Activated CD8-positive, alpha-beta T cell treated with anti-CD3 and anti-CD28 coated beads for 36 hours (primary cell): ENCODE data around the gene KCNK7. TPM values are rescaled to one million over a fixed set of nuclear protein-coding genes. Genes with fewer than 3 reads are reported as not detected.

Experiments used
- ATAC-seq: fragments of 200-7000 bp; cut with Tn5 transposase; one replicate; pipeline ENCODE4 v1.10.0; 2021; ENCODE audit warnings: mild to moderate bottlenecking, moderate library complexity
- CTCF ChIA-PET: fragments of 350-600 bp; sonication (Branson Sonifier 250); formaldehyde crosslinking; loops from one replicate; lab custom pipeline; 2021; ENCODE audit warnings: antibody characterized with exemption; lab: Charles Lee
- POLR2A ChIA-PET: fragments of 350-600 bp; sonication (Branson Sonifier 250); formaldehyde crosslinking; loops from one replicate; lab custom pipeline; 2021; ENCODE audit warnings: antibody characterized with exemption; lab: Charles Lee
- DNase-seq: peaks from one replicate; pipeline ENCODE4 v3.0.0-alpha.2; 2020
- H3K27ac Mint-ChIP-seq: one replicate; pipeline ENCODE4 v1.8.0; 2021; ENCODE audit warnings: mild to moderate bottlenecking, mixed read lengths
- H3K27me3 Mint-ChIP-seq: one replicate; pipeline ENCODE4 v1.8.0; 2021; ENCODE audit warnings: mixed read lengths
- H3K36me3 Mint-ChIP-seq: one replicate; pipeline ENCODE4 v1.8.0; 2021; ENCODE audit warnings: low read depth, mixed read lengths
- H3K4me1 Mint-ChIP-seq: one replicate; pipeline ENCODE4 v1.8.0; 2021; ENCODE audit warnings: low read depth, mixed read lengths
- H3K4me3 Mint-ChIP-seq: one replicate; pipeline ENCODE4 v1.8.0; 2021; ENCODE audit warnings: mild to moderate bottlenecking, moderate library complexity, mixed read lengths
- H3K9me3 Mint-ChIP-seq: one replicate; pipeline ENCODE4 v1.8.0; 2021; ENCODE audit warnings: mixed read lengths
- intact Hi-C: fragments of 100-400 bp; cut with micrococcal nuclease; formaldehyde crosslinking; loops from one replicate; pipeline ENCODE4 v1.10.0; 2022
- total RNA-seq, 2 experiments: library from RNA; stranded (reverse); gene quantifications; one replicate each; pipeline ENCODE4 v1.2.3, GENCODE V29; 2021
- TF ChIP-seq, protein P1 (sequence below): fragments of 200-600 bp; IDR thresholded peaks from one replicate; pipeline ENCODE4 v1.8.0; 2022; ENCODE audit warnings: antibody characterized with exemption, mild to moderate bottlenecking

KCNK7 gene
- total RNA-seq, 2 experiments from 2014 or later = 0.77 TPM; not detected in 1

DNA sequence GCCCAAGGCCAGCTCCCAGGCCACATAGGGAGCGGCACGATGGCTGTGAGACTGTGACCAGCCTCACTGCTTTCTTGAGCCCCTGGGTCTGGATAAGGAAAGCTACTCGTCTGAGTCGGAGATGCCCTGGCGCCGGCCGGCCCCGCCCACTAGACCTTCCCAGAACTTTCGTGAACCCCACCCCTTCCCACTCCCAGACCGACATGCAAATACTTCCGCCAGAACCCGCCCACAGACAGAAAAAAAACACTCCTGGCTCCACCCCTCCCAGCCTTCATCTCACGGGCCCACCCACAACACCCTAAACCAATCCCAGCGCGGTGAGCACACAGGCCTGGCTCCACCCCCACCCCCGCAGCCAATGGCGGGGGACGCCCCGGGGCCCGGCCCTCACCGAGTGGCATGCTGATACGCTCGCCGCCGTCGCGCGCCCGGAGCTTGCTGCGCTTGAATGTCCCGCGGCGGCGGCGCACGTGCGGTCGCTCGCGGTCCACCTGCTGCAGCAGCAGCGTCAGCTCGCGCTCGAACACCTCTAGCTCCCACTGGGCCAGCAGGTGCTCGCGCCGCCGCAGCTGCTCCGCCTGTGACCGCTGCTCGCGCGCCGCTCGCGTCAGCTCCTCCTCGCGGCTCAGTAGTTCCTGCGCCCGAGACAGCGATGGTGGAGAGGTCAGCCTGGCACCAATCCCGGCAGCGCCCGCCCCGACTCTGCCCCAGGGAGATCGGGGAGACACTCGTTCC, 11.4 kb upstream of the KCNK7 start:
- intact Hi-C loops = no loop called here
- TF ChIP-seq, protein P1, sequence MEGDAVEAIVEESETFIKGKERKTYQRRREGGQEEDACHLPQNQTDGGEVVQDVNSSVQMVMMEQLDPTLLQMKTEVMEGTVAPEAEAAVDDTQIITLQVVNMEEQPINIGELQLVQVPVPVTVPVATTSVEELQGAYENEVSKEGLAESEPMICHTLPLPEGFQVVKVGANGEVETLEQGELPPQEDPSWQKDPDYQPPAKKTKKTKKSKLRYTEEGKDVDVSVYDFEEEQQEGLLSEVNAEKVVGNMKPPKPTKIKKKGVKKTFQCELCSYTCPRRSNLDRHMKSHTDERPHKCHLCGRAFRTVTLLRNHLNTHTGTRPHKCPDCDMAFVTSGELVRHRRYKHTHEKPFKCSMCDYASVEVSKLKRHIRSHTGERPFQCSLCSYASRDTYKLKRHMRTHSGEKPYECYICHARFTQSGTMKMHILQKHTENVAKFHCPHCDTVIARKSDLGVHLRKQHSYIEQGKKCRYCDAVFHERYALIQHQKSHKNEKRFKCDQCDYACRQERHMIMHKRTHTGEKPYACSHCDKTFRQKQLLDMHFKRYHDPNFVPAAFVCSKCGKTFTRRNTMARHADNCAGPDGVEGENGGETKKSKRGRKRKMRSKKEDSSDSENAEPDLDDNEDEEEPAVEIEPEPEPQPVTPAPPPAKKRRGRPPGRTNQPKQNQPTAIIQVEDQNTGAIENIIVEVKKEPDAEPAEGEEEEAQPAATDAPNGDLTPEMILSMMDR = no peak
- no peak for DNase-seq
- H3K4me3 Mint-ChIP-seq = no peak overlapping the region
- H3K9me3 Mint-ChIP-seq = no peaks in the 10 kb centered on the region
- POLR2A ChIA-PET = interaction anchor here (1.0 to 1.4 kb wide), 3 partner anchors 12 to 19 kb away, joined by 3 to 9 read pairs (median 4); no protein-coding TSS in a partner anchor
- CTCF ChIA-PET = interaction anchor here (0.6 to 5.0 kb wide), 4 partner anchors 13 to 277 kb away, joined by 3 to 35 read pairs (median 4); no protein-coding TSS in a partner anchor
- H3K4me1 Mint-ChIP-seq = peaks cover 27% of the 10 kb centered on the region
- peaks cover 23% of the 10 kb centered on the region for H3K36me3 Mint-ChIP-seq
- no peaks in the 10 kb centered on the region for H3K27me3 Mint-ChIP-seq
- H3K27ac Mint-ChIP-seq = no peak overlapping the region
- peak; percentile 67 for ATAC-seq

DNA sequence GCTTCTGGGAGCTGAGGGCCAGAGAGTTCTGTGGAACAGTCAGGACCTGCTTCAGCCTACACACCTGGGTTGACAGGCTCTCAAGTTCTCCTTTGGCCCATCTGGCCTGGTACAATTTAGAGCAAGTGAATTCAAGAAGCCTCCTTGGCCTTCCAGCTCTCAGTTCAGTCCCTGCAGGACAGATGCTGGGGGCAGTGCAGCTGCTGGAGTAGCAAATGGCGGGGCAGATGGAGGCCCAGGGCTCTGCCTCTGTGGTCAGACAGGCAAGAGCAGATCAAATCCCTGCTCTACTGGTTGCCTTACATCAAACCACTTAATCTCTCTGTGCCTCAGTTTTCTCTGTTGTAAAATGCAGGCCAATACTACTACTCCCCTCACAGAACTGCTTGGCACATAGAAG, 8.7 kb upstream of the KCNK7 start:
- H3K4me1 Mint-ChIP-seq = peaks cover 6% of the 10 kb centered on the region
- no peaks in the 10 kb centered on the region for H3K27me3 Mint-ChIP-seq
- H3K36me3 Mint-ChIP-seq = peaks cover 20% of the 10 kb centered on the region
- TF ChIP-seq, protein P1 = no peak
- no peak overlapping the region for H3K4me3 Mint-ChIP-seq
- H3K9me3 Mint-ChIP-seq = no peaks in the 10 kb centered on the region
- ChIA-PET CTCF (interaction anchor here (1.0 to 5.0 kb wide), 5 partner anchors 10 to 63 kb away, joined by 4 to 35 read pairs (median 6); partner anchors contain the start of gene EHBP1L1), POLR2A (interaction anchor here (1.9 to 2.5 kb wide), 3 partner anchors 8 to 15 kb away, joined by 8 to 15 read pairs (median 9); partner anchors contain the start of gene KCNK7)
- DNase-seq = no peak
- intact Hi-C loops = no loop called here
- ATAC-seq = no peak
- no peak overlapping the region for H3K27ac Mint-ChIP-seq

DNA sequence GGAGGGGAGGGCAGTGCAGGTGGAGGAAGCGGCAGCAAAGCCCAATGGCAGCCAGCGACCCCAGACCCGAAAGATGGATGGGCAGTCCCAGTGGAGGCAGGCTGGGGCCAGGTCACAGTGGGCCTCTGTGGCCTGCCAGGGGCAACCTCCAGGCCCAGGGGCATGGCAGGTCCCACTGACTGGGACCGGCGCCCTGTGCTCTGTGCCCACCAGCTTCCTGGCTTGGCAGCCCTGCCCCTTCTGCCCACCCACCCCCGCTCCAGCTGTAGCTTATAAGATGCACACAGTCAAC, 4.3 kb upstream of the KCNK7 start:
- intact Hi-C loops = no loop called here
- H3K27me3 Mint-ChIP-seq = no peaks in the 10 kb centered on the region
- H3K9me3 Mint-ChIP-seq = no peaks in the 10 kb centered on the region
- TF ChIP-seq, protein P1 = no peak
- DNase-seq (no peak), ATAC-seq (no peak)
- H3K36me3 Mint-ChIP-seq = peaks cover 6% of the 10 kb centered on the region
- CTCF ChIA-PET = no interaction called here
- peaks cover 11% of the 10 kb centered on the region for H3K4me1 Mint-ChIP-seq
- H3K4me3 Mint-ChIP-seq = no peak overlapping the region
- POLR2A ChIA-PET = interaction anchor here (0.6 to 1.5 kb wide), 3 partner anchors 9 to 61 kb away, joined by 3 to 4 read pairs (median 3); partner anchors contain the start of gene FAM89B
- no peak overlapping the region for H3K27ac Mint-ChIP-seq

DNA sequence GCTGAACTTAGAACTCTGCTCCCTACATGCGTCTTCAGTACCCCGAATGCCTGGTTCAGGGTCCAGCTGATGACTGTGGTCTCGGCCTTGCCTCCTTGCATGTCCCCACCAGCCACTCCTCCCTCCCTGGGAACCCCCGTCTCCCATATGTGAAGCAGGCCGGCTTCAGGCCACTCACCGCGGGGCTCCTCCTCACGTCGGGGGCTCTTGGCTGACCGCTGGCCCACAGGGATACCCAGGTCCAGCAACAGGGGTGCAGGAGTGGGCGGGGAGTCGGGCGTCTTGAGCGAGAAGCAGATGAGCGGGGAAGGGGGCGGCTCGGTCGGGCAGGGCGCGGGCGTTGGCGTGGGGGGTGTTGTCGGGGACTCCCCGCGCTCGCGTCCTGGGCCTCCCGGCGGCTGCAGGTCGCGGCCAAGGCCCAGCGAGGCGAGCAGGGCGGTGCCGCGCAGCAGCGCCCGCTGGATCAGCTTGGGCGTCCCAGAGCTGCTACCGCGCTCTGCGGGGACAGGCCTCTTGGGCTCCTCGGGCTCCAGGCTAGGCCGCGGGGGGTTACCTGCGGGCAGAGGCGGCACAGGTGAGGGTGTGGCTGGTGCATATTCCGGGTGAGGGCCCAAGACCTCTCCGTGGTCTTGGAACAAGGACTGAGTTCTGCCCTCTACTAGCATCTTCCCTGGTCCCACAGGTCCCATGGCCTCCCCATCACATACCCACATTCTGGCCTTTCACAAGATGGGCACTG, 3.8 kb upstream of the KCNK7 start:
- intact Hi-C loops = no loop called here
- Mint-ChIP-seq H3K4me3 (no peak overlapping the region), H3K27ac (no peak overlapping the region), H3K4me1 (peaks cover 12% of the 10 kb centered on the region), H3K9me3 (no peaks in the 10 kb centered on the region), H3K36me3 (peaks cover 5% of the 10 kb centered on the region), H3K27me3 (no peaks in the 10 kb centered on the region)
- no peak for DNase-seq
- ATAC-seq = no peak
- ChIA-PET POLR2A (interaction anchor here (0.6 to 1.5 kb wide), 3 partner anchors 10 to 61 kb away, joined by 3 to 4 read pairs (median 3); partner anchors contain the start of gene FAM89B), CTCF (no interaction called here)
- TF ChIP-seq, protein P1 = no peak
